HCT116 (cell line): Measurements from ENCODE around the gene ACTG2.

Experiments used
- CTCF ChIP-seq, 3 experiments: fragments of 200-600 bp in 1 of 3; sonication (generic) in 1 of 3; IDR thresholded peaks in 2 of 3; conservative IDR thresholded peaks in 1 of 3; 2 replicates each; pipeline ENCODE4 v1.5.1; 2012 to 2017; ENCODE audit warnings: low read depth in 2 of 3, low read length in 2 of 3, antibody characterized with exemption in 1 of 3, borderline replicate concordance in 1 of 3, control low read depth in 1 of 3, mild to moderate bottlenecking in 1 of 3, mixed read lengths in 1 of 3, mixed run types in 1 of 3, moderate library complexity in 1 of 3; ENCODE audit not compliant: insufficient read depth in 1 of 3
- EZH2 ChIP-seq: fragments of 200-600 bp; sonication (generic); IDR thresholded peaks from 2 replicates; pipeline ENCODE4 v1.6.1; 2017; ENCODE audit warnings: antibody characterized with exemption, mixed run types
- EZH2phosphoT487 ChIP-seq: fragments of 200-600 bp; IDR thresholded peaks from 2 replicates; pipeline ENCODE4 v1.6.1; 2018; ENCODE audit warnings: antibody characterized with exemption, borderline replicate concordance
- FOSL1 ChIP-seq: IDR thresholded peaks from 2 replicates; pipeline ENCODE4 v1.6.1; 2012; ENCODE audit warnings: low read depth
- JUND ChIP-seq: IDR thresholded peaks from 2 replicates; pipeline ENCODE4 v1.6.1; 2012
- MAX ChIP-seq: IDR thresholded peaks from 2 replicates; pipeline ENCODE4 v1.6.1; 2012
- POLR2A ChIP-seq: IDR thresholded peaks from 2 replicates; pipeline ENCODE4 v1.7.0; 2011; ENCODE audit warnings: borderline replicate concordance; ENCODE audit not compliant: insufficient read depth, insufficient read length; ENCODE audit errors: extremely low read depth
- POLR2AphosphoS5 ChIP-seq: IDR thresholded peaks from 2 replicates; pipeline ENCODE4 v1.6.1; 2011; ENCODE audit warnings: mild to moderate bottlenecking, low read depth, low read length, moderate library complexity
- SRF ChIP-seq: IDR thresholded peaks from 2 replicates; pipeline ENCODE4 v1.6.1; 2012; ENCODE audit warnings: low read depth

GRCh38 chr2:73903313-73903712 is 10.5 kb downstream of the ACTG2 start:
- TF ChIP-seq CTCF (IDR thresholded peaks at IDR 0.05 in 2 of 3, conservative IDR thresholded peaks at IDR 0.05 in 1 of 3; ENCODE audit: borderline replicate concordance in 1 of 3, insufficient read depth in 1 of 3, low read depth in 2 of 3, low read length in 2 of 3) = no peak
- no peak for TF ChIP-seq EZH2phosphoT487
- no peak for TF ChIP-seq POLR2A
- TF ChIP-seq FOSL1 = no peak
- no peak for TF ChIP-seq SRF
- TF ChIP-seq MAX = no peak
- TF ChIP-seq JUND = no peak
- TF ChIP-seq EZH2 = no peak
- no peak for TF ChIP-seq POLR2AphosphoS5
